ENCODE data around the gene VASP.

The VASP gene

DNA sequence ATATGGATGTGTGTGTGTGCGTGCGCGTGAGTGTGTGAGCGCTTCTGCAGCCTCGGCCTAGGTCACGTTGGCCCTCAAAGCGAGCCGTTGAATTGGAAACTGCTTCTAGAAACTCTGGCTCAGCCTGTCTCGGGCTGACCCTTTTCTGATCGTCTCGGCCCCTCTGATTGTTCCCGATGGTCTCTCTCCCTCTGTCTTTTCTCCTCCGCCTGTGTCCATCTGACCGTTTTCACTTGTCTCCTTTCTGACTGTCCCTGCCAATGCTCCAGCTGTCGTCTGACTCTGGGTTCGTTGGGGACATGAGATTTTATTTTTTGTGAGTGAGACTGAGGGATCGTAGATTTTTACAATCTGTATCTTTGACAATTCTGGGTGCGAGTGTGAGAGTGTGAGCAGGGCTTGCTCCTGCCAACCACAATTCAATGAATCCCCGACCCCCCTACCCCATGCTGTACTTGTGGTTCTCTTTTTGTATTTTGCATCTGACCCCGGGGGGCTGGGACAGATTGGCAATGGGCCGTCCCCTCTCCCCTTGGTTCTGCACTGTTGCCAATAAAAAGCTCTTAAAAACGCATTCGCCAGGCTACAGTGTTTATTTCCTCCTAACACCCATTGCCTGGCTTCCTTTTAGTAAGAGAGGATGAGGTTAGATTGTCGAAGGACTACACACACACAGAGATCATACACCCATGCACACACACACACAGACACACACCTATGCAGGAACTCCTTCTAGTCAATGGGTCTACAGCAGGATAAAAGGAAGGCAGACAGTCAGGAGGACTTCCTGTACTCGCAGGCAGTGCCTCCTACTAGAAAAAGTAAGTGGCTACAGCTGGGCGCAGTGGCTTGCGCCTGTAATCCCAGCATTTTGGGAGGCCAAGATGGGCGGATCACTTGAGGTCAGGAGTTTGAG lies 32.4 kb upstream of the VASP start:
- no peak for DNase-seq

DNA sequence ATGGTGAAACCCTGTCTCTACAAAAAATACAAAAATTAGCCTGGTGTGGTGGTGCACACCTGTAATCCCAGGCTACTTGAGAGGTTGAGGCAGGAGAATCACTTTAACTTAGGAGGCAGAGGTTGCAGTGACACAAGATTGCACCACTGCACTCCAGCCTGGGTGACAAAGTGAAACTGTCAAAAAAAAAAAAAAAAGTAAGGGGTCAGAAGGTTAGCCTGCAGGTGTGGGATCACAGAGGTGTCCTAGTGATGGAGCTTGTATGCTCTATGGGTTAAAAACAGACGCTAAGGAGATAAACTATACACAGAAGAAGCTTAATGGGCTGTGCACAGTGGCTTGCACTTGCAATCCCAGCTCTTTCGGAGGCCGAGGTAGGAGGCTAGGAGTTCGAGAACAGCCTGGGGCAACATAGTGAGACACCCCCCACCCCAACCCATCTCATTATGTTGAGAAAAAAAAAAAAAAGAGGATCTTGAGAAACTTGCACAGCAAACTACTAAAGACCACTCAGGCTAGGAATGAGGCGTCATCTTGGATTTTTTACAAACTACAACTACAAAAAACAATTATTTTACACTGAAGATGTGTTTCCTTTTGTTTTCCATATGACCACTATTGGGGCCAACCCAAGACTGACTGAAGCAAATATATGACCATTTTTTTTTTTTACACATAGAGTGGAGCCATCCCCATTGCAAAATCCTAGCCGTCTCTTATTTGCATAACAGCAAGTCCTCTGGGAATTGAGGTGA lies 31.6 kb upstream of the VASP start:
- DNase-seq, result no peak

DNA sequence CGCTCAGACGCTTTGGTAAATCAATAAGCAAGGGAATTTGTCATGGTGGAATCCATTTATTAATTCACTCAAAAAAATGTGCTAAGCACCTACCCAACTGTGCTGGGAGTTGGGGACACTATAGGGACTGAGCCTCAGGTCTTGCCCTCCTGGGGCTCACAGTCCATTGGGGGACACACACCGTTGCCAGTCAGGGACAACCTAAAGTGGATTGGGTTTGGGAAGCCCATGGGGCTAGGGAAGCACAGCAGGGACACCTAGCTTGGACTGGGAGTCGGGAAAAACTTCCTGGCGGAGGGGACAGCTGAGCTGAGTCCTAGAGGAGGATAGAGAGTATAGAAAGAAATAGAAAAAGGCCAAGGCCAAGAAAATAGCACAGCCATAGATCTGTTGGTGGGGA lies 31.0 kb upstream of the VASP start:
- DNase-seq, result no peak

DNA sequence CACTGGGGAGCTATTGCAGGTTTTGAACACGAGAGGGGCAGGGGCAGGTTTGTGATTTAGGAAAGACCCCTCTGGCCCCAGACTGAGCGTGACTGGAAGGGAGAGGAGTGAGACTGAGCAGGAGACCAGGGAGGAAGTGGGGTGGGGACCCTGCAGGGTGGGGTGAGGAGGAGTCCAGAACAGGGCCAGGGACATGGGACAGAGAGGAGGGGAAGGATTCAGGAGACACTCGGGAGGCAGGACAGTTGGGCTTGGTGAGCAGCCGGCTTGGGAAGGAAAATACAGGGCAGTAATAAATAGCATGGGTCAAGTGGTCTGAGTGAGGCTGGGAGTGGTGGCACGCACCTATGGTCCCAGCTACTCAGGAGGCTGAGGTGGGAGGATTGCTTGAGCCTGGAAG lies 30.1 kb upstream of the VASP start:
- DNase-seq, result no peak

DNA sequence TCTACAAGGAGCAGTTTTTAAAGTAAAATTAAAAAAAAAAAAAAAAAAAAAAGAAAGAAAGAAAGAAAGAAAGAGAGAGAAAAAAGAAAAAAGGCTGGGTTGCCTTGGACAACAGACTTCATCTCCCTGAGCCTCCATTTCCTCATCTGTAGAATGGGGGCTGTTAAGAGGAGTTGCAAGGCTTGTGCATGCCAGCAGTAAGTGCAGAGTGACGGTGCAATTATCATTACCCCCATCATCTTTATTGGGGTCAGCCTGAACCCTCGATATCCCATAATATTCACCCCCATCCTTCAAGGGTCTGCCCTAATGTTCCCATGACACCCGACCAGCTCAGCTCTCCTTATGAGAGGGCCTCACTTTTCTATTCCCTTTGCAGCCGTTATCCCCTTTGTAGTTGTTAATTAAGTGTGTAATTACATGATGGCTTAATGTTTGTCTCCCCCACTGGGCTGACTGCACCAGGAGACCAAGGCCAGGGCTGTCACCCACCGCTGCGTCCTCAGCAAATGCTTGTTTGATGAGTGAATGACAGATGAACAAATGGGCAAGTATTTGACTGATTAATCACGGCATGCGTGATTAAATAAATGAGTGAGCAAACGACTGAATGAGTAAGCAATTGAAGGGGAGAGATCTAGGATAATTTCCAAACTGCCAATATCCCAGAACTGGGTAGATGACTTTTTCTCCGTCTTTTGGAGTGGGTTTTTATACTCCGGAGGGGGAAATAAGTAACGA lies 29.4 kb upstream of the VASP start:
- DNase-seq, result peak; percentile 35

DNA sequence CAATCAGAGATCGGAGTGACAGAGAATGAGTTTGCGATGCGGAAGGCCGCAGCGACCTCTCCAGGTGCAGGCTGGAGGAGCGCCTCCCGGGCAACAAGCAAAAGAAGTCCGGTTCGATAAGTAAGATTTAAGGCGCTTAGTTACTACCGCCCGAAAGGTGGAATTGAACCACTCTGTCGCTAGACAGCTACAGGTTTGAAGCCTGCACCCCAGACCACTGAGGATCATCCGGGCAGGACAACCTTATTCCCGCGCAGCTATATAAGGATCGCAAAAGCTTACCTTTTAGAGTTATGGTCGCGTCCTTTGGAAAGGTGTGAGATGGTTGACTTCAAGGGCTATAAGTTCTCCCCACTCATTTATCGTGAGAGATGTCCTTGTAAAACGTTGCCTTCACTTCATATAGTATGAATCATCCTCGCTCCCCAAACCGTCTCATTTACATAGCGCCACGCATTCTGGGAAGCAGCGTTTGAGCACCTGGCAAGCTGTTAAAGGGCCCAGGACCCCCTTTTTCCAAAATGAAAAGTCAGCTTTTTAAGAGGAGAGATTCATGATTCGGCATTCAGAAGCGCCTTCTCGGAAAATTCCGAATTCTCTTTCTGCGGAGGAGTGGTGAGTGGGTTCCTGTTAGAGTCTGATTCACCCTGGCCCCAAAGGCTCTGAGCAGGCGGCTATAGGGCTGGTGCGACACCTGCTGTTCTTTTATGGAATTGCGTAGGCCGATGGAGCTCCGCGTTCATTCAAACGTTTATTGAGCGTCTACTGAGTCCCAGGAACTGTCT lies 28.6 kb upstream of the VASP start:
- peak; percentile 83 for DNase-seq

DNA sequence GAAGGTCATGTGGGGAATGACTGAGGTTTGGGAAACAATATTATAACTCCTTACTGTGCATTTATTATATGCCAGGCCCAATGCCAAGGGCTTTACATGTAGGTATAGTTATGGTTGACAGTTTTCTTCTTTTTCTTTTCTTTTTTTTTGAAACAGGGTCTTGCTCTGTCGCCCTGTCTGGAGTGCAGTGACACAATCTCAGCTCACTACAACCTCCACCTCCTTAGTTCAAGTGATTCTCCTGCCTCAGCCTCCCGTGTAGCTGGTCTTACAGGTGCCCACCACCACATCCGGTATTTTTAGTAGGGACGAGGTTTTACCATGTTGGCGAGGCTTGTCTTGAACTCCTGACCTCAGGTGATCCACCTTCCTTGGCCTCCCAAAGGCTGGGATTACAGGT lies 24.2 kb upstream of the VASP start:
- no peak for DNase-seq

DNA sequence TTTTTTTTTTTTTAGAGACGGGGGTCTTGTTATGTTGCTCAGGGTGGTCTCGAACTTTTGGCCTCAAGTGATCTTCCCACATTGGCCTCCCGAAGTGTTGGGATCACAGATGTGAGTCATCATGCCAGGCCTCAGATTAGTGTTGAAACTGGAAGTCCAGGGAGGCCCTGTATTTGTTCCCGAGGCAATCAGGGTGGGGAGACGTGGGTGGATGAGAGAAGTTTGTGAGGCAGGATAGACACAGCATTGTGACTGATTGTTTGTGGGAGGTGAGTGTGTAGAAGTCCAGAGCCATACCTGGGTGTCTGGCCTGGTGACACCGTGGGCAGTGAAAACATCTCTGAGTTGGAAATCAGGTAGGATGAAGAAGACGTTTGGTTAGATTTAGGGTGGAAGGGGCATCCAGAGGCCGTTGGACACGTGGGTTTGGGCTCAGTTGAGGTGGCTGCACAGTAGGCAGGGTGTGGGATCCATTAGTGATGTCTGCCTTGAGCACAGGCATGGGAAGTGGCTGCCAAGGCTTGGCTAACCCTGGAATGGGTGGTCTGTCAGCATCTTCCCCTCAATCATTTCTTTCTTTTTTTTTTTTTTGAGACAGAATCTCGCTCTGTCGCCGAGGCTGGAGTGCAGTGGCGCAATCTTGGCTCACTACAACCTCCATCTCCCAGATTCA lies 22.9 kb upstream of the VASP start:
- DNase-seq, result no peak

DNA sequence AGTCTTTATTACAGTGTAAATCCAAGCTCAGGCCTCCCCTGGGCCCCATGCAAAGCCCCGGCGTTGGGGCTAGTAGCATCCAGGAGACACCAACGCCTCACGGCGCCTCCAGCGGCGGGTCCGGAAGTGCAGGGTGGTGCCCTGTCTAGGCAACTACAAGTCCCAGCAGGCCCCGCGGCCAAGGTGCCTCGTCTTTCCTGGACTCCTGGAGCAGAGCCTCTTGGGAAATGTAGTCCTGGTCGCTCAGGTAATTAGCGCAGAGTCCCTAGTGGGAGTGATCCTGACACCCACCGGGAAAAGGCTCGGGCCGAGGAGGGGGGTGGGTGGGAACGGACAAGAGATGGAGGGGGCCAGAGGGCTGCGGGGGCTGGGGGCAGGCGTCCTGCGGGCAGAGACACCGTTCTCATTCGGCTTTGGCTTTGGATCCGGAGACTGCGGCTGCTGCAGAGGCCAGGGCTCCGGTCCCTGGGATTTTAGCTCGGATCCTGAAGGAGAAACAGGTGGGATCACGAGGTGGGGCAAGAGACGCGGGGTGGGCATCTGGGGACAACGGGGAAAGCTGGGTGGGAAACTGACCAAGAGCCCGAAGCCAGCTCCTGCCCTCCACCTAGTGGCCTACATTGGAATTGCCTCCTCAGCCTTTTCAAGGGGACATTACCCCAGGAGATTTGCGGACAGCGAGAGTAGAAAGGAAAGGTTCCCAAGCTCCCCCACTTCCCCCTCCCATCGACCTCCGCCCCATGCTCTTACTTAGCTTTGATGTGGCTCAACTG lies 21.8 kb upstream of the VASP start:
- peak; percentile 96 for DNase-seq

DNA sequence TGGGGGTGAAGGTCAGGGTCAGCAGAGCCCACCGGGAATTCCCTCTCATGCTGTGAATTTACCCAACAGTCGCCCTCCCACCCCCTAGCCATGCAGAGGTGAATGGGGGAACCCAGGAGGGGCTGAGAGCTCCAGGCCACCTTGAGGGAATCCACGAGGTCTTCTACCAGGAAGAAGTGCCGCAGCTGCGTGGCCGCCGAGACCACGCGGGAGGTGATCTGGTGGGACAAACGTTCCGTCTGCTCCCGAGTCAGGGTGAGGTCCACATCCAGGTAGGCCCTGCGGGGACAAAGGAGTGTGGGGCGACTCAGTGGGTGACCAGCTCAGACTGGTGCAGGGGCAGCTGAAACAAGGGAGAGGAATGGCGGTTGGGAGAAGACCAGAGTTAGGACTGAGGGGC lies 18.6 kb upstream of the VASP start:
- DNase-seq, result no peak

DNA sequence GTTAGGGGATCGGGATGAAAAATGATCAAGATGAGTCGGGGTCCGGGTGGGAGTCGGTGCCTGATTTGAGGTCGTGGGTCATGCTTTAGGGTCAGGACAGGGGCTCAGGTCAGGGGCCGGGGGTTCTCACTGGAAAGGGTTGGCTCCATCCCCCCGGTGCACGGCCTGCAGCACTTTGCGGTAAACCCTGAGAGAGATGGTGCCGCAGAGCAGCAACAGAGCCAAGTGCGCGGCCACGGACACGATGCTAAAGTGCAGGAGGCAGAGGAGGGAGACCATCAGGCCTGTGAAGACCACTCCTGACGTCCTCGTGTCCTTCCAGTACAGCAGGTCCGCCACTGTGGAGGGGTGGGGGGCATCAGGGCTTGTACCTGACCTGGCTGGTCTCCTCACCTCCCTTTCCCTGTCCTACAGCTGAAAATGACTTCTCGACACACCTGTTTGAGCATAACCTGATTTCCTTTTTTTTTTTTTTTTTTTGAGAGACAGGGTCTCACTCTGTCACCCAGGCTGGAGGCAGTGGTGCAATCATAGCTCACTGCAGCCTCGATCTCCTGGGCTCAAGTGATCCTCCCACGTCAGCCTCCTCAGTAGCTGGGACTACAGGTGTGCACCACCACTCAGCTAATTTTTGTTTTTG lies 17.9 kb upstream of the VASP start:
- DNase-seq, result no peak

DNA sequence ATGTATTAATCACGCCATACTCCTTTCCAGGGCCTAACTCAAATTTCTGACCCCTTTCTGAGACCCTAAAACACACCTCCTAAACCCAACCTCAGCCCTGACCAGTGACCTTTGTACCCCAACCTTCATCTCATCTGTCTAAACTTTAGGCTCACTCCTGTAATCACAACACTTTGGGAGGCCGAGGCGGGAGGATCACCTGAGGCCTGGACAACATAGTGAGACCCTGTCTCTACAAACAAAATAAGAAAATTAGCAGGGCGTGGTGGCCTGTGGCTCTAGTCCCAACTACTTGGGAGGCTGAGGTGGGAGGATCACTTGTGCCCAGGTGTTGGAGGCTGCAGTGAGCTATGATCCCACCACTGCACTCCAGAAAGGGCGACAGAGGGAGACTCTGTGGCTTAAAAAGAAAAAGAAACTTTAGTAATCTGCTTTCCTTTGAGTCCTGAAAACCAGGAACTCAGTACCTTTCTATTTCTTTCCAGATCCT lies 15.1 kb upstream of the VASP start:
- DNase-seq, result no peak

DNA sequence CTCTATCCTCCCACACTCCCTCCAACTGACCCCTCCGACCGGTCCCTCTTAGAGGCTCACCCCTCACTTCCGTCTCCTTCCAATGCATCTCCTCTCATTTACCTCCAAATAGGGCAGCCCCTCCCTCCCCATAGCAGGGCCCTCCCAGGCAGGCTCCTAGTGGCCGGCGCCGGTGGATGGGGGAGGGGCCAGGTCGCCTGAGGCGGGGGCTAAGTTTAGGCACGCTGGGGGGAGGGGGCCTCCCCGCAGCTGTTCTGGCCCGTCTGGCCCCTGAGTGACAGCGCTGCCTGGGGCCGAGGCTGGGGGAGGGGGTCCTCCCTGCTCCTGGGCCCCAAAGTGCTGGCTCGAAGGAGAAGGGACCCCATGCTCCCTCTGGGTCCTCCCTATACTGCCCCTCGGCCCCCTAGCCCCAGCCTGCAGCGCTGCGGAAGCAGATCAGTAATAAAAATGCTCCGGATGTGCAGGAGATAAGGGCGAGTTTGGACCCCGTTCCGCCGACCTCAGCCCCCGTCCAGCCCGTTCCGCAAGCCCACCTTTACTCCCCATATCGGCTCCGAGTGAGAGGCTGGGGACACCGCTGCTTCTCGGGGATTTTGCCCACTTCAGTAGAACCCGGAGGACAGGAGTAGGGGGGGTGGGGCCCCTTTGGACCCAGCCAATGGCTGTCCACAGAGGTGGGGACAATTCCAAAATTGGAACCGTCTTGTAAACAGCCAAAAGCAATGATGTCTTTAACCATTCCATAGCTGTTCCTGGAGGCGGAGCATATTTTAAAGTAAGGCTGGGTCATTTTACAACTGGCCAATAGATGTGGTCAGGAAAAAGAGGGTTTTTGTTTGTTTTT lies 14.4 kb upstream of the VASP start:
- DNase-seq, result no peak

DNA sequence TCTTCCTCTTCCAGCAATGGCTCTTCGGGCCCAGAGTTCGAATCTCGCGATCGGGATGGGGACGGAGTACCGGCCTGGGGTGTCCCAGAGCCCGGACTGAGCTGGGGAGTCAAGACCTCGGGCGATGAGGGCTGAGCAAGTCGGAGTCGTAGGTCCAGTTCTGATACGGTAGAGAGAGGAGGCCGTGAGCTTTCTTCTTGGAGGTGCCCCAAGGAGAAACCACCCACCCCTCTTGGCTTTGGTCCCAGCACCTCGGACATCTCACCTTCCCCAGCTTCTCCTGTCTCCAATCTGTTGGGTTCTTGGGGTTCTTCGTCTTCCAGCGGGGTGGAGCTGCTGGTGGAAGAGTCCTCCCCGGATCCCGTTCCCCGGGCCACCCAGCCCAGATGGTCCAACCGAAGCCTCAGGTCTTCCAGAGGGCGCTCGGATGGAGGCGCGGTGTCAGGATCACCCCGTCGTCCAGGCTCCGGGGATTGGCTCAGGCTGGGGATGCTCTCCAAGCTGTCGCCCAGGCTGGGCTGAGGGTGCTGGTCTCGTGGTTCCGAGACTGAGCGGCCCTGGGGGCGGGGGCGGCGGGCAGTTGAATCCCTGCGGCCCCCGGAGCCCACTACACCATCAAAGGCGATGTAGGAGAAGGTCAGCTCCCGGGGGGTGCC lies 12.9 kb upstream of the VASP start:
- DNase-seq, result no peak

DNA sequence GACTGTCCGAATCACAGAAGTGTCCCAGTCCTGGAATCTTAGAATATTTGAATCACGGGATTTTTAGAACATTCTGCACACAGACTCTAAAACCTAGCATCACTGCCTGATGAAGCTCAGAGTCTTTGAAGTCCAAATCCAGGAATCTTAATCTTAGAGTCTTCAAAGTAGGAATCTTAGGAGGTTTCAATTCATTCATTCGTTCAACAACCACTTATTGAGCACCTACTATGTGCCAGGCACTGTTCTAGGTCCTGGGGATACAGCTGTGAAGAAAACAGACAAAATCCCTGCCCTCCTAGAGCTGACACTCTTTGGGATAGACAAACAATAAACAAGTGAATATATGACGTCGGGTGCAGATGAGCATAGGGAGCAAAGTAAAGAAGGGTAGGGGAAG lies 12.1 kb upstream of the VASP start:
- no peak for DNase-seq

DNA sequence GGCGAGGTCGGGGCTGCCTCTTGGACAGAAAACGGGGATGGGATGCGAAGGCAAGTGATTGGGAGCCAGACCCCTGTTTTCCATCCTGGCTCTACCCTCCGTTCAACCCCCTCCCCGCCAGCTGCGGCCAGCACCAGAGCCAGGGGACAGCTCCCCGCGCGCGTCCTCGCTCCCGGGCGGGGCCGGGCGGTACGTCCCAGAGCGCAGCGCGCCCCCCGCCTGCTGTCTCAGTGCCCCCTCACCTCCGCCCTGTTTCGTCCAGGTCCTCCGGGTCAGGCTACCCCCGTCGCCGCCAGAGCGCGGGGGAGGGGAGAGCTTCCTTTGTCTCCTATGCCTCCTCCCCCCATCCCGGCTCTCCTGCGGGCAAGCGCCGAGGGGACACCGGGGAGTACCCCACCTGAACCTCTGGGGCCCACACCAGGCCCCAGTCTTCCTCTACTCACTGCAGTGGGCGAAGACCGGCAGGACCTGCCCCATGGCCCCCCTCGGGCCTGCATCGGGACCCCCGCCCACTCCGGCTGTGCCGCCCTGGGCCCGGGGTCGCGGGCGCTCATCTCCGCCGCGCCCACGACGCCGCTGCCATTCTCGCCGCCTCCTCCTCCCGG lies 10.8 kb upstream of the VASP start:
- no peak for DNase-seq

DNA sequence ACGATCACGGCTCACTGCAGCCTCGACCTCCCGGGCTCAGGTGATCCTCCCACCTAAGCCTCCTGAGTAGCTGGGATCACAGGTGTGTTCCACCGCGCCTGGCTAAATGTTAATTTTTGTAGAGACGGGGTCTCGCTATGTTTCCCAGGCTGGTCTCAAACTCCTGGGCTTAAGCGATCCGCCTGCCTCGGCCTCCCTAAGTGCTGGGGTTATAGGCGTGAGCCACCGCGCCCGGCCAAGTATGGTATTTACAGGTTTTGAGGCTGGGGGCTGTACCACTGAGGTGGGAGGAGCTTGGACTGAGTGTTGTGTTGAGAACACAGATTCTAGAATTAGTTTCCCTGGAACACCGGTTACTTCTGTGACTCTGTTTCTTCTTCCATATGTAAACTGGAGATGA lies 9.5 kb upstream of the VASP start:
- no peak for DNase-seq

DNA sequence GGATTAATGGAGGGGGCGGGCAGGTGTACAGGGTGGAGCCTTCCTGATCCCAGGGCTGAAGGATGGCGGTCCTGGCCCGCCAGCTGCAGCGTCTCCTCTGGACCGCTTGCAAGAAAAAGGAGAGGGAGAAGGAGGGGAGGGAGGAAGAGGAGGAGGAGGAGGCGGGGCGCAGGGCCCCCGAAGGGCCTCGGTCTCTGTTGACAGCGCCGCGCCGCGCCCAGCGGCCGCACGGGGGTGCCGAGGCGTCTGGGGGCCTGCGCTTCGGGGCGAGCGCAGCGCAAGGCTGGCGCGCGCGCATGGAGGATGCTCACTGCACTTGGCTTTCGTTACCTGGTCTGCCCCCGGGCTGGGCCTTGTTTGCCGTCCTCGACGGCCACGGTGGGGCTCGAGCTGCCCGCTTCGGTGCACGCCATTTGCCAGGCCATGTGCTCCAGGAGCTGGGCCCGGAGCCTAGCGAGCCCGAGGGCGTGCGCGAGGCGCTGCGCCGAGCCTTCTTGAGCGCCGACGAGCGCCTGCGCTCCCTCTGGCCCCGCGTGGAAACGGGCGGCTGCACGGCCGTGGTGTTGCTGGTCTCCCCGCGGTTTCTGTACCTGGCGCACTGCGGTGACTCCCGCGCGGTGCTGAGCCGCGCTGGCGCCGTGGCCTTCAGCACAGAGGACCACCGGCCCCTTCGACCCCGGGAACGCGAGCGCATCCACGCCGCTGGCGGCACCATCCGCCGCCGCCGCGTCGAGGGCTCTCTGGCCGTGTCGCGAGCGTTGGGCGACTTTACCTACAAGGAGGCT lies 8.7 kb upstream of the VASP start, which contains the start of gene PPM1N:
Gene PPM1N (plus strand): TSS at position 33 of the 785 bp plus-strand sequence. CDS start 30 bp downstream, at position 63.
- peak; percentile 41 for DNase-seq
